ENCODE results near the gene FAR1.
A peak's percentile ranks its signal among the peaks of the same experiment; 100 is the strongest.
"Not testable (repeated sequence)": the region's sequence is repeated elsewhere in the genome, so short reads cannot be mapped to it uniquely, and the experiment has no call there.

The FAR1 gene

GRCh38 chr11:13668102-13668956, at the start of gene FAR1:
Gene FAR1, plus strand, starts transcription at chr11:13668668. Its CDS starts 26,098 bp downstream, at chr11:13694766.
- DNase-seq, result peak; percentile 98

- no peak for DNase-seq
Measured at GRCh38 chr11:13620063-13620462, 48.4 kb upstream of the FAR1 start.

GRCh38 chr11:13626818-13627217, 41.6 kb upstream of the FAR1 start:
- not testable (repeated sequence) for DNase-seq

- DNase-seq, result not testable (repeated sequence)
Measured at GRCh38 chr11:13628634-13629033, 39.8 kb upstream of the FAR1 start.

GRCh38 chr11:13629779-13630178, 38.7 kb upstream of the FAR1 start:
- DNase-seq, result no peak

GRCh38 chr11:13635290-13635689, 33.2 kb upstream of the FAR1 start:
- DNase-seq, result no peak

GRCh38 chr11:13635804-13636203, 32.7 kb upstream of the FAR1 start:
- no peak for DNase-seq

GRCh38 chr11:13637125-13638069, 31.1 kb upstream of the FAR1 start:
- DNase-seq, result no peak

- DNase-seq, result peak; percentile 56
Measured at GRCh38 chr11:13638422-13638821, 30.0 kb upstream of the FAR1 start.

- no peak for DNase-seq
Measured at GRCh38 chr11:13644997-13645687, 23.3 kb upstream of the FAR1 start.

- no peak for DNase-seq
Measured at GRCh38 chr11:13647391-13647790, 21.1 kb upstream of the FAR1 start.

- no peak for DNase-seq
Measured at GRCh38 chr11:13649619-13650018, 18.8 kb upstream of the FAR1 start.

- DNase-seq, result not testable (repeated sequence)
Measured at GRCh38 chr11:13651515-13651914, 17.0 kb upstream of the FAR1 start.

- DNase-seq, result no peak
Measured at GRCh38 chr11:13661074-13661623, 7.3 kb upstream of the FAR1 start.

GRCh38 chr11:13663631-13664071, 4.8 kb upstream of the FAR1 start:
- no peak for DNase-seq

- no peak for DNase-seq
Measured at GRCh38 chr11:13664351-13664750, 4.1 kb upstream of the FAR1 start.

GRCh38 chr11:13666708-13667107, 1.8 kb upstream of the FAR1 start:
- no peak for DNase-seq

GRCh38 chr11:13667245-13667644, 1.2 kb upstream of the FAR1 start:
- no peak for DNase-seq

- DNase-seq, result no peak
Measured at GRCh38 chr11:13667795-13668101, 720 bp upstream of the FAR1 start.

GRCh38 chr11:13668957-13669521, 571 bp downstream of the FAR1 start:
- DNase-seq, result peak; percentile 68

GRCh38 chr11:13669544-13670488, 1.3 kb downstream of the FAR1 start:
- peak; percentile 44 for DNase-seq
